PC-3 (cell line): ENCODE results near the gene RPL35. TPM values are rescaled to one million over a fixed set of nuclear protein-coding genes. Genes with fewer than 3 reads are reported as not detected.

ENCODE experiments used
- ATAC-seq: fragments of 200-7000 bp; cut with Tn5 transposase; 2 replicates; pipeline ENCODE4 v1.9.1; 2020; ENCODE audit warnings: mild to moderate bottlenecking, moderate library complexity
- BruUV-seq: library from RNA; stranded (reverse); fragments of 400-500 nt; replicated peaks from 2 replicates; lab custom pipeline; 2021; lab: Mats Ljungman, UMichigan
- CTCF ChIA-PET: fragments of 300-600 bp; sonication (Branson Sonifier 250); formaldehyde crosslinking; loops from one replicate; lab custom pipeline; 2022; ENCODE audit warnings: antibody characterized with exemption; lab: Charles Lee
- POLR2A ChIA-PET: fragments of 300-600 bp; sonication (Branson Sonifier 250); formaldehyde crosslinking; loops from one replicate; lab custom pipeline; 2022; ENCODE audit warnings: antibody characterized with exemption; ENCODE audit not compliant: unreplicated experiment; lab: Charles Lee
- DNase-seq: peaks from one replicate; pipeline ENCODE4 v3.0.0-alpha.2; 2015
- H2AFZ ChIP-seq: fragments of 300-600 bp; sonication (generic); 2 replicates; pipeline ENCODE4 v1.6.0; 2016; ENCODE audit warnings: antibody characterized with exemption, low read length
- H3F3A ChIP-seq: fragments of 300-600 bp; sonication (generic); one replicate; pipeline ENCODE4 v1.6.0; 2017; ENCODE audit warnings: antibody characterized with exemption, low read length, control low read depth, mild to moderate bottlenecking; ENCODE audit not compliant: unreplicated experiment
- H3K27ac ChIP-seq: fragments of 300-600 bp; sonication (generic); 2 replicates; pipeline ENCODE4 v1.5.1; 2016; ENCODE audit warnings: mild to moderate bottlenecking, low read length
- H3K27me3 ChIP-seq: fragments of 300-600 bp; sonication (generic); 2 replicates; pipeline ENCODE4 v1.6.1; 2016; ENCODE audit warnings: low read length, mixed read lengths
- H3K36me3 ChIP-seq: fragments of 300-600 bp; sonication (generic); 2 replicates; pipeline ENCODE4 v1.6.1; 2016; ENCODE audit warnings: low read depth, mixed run types, low read length, mixed read lengths
- H3K4me1 ChIP-seq: fragments of 300-600 bp; sonication (generic); 2 replicates; pipeline ENCODE4 v1.5.1; 2016; ENCODE audit warnings: low read length; ENCODE audit not compliant: insufficient read depth
- H3K4me2 ChIP-seq: fragments of 300-600 bp; sonication (generic); 2 replicates; pipeline ENCODE4 v1.6.0; 2016; ENCODE audit warnings: low read length
- H3K4me3 ChIP-seq: fragments of 300-600 bp; sonication (generic); 2 replicates; pipeline ENCODE4 v1.5.1; 2016; ENCODE audit warnings: mild to moderate bottlenecking, low read length, mixed read lengths
- H3K79me2 ChIP-seq: fragments of 300-600 bp; sonication (generic); 2 replicates; pipeline ENCODE4 v1.6.1; 2017; ENCODE audit warnings: low read length, mixed read lengths
- H3K9ac ChIP-seq: fragments of 300-600 bp; sonication (generic); 2 replicates; pipeline ENCODE4 v1.6.0; 2016; ENCODE audit warnings: mild to moderate bottlenecking, low read length
- H3K9me2 ChIP-seq: fragments of 300-600 bp; sonication (generic); replicated peaks from 2 replicates; pipeline ENCODE4 v1.6.1; 2016; ENCODE audit warnings: mixed run types, low read length, mixed read lengths
- H3K9me3 ChIP-seq: fragments of 300-600 bp; sonication (generic); 2 replicates; pipeline ENCODE4 v1.6.1; 2016; ENCODE audit warnings: low read length, mixed read lengths
- H4K20me1 ChIP-seq: fragments of 300-600 bp; sonication (generic); 2 replicates; pipeline ENCODE4 v1.6.1; 2016; ENCODE audit warnings: low read length, mixed read lengths
- EZH2 ChIP-seq: fragments of 300-600 bp; sonication (generic); IDR thresholded peaks from one replicate; pipeline ENCODE4 v1.6.1; 2017; ENCODE audit warnings: antibody characterized with exemption, mild to moderate bottlenecking, low read length; ENCODE audit not compliant: unreplicated experiment
- EZH2phosphoT487 ChIP-seq: fragments of 300-600 bp; sonication (generic); IDR thresholded peaks from 2 replicates; pipeline ENCODE4 v1.6.1; 2018; ENCODE audit warnings: mild to moderate bottlenecking, antibody characterized with exemption, low read length, borderline replicate concordance
- intact Hi-C: fragments of 100-400 bp; cut with micrococcal nuclease; formaldehyde crosslinking; loops from 2 replicates; pipeline ENCODE4 v1.9.0; 2023
- total RNA-seq: library from RNA; depleted of rRNA; stranded (reverse); fragments of >200 nt; gene quantifications from 2 replicates; pipeline ENCODE4 v1.2.3, GENCODE V29; 2014
- TF ChIP-seq, protein P1 (sequence below): fragments of 300-600 bp; sonication (generic); conservative IDR thresholded peaks from 2 replicates; pipeline ENCODE4 v1.5.1; 2017; ENCODE audit warnings: antibody characterized with exemption, low read depth, mild to moderate bottlenecking, low read length

Gene RPL35
- total RNA-seq, 1 experiment from 2014 or later: 2,242 TPM

DNA sequence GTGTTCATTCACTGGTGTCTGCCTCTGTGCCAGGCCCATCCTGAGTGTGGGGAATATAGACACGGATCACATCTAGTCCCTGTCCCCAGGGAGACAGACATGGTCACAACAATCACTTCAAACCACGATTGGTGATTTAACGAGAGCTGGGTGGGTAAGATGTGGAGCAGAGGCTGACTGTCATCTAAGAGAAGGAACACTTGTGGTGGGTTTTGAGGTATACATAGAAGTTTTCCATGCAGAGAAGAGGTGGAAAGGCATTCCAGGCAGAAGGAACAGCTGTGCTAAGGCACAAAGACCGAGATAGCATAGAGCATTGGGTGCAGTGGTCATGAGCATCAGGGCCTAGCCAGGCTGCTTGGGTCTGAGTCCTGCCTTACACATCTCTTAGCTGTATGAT is 31.2 kb downstream of the RPL35 start:
- H3K4me2 ChIP-seq: no peak overlapping the region
- H3K9me2 ChIP-seq: no peaks in the 10 kb centered on the region
- H2AFZ ChIP-seq: no peak overlapping the region
- ChIA-PET CTCF (no interaction called here), POLR2A (no interaction called here)
- ATAC-seq (no peak), DNase-seq (no peak)
- intact Hi-C loops: no loop called here
- H3K4me1 ChIP-seq: peaks cover 27% of the 10 kb centered on the region
- no peak overlapping the region for H3K4me3 ChIP-seq
- no peaks in the 10 kb centered on the region for H3K9me3 ChIP-seq
- H3K9ac ChIP-seq: no peak overlapping the region
- H3F3A ChIP-seq: no peaks in the 10 kb centered on the region
- no peaks in the 10 kb centered on the region for H3K79me2 ChIP-seq
- no peaks in the 10 kb centered on the region for H4K20me1 ChIP-seq
- TF ChIP-seq, protein P1, sequence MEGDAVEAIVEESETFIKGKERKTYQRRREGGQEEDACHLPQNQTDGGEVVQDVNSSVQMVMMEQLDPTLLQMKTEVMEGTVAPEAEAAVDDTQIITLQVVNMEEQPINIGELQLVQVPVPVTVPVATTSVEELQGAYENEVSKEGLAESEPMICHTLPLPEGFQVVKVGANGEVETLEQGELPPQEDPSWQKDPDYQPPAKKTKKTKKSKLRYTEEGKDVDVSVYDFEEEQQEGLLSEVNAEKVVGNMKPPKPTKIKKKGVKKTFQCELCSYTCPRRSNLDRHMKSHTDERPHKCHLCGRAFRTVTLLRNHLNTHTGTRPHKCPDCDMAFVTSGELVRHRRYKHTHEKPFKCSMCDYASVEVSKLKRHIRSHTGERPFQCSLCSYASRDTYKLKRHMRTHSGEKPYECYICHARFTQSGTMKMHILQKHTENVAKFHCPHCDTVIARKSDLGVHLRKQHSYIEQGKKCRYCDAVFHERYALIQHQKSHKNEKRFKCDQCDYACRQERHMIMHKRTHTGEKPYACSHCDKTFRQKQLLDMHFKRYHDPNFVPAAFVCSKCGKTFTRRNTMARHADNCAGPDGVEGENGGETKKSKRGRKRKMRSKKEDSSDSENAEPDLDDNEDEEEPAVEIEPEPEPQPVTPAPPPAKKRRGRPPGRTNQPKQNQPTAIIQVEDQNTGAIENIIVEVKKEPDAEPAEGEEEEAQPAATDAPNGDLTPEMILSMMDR: no peak
- TF ChIP-seq EZH2phosphoT487 (no peak), EZH2 (no peak)
- BruUV-seq: no TSS peak
- no peak overlapping the region for H3K27ac ChIP-seq
- H3K36me3 ChIP-seq: no peaks in the 10 kb centered on the region
- no peaks in the 10 kb centered on the region for H3K27me3 ChIP-seq

- BruUV-seq: no TSS peak
- POLR2A ChIA-PET: interaction anchor here (0.7 kb wide), 1 partner anchor 19 kb away, joined by 4 read pairs; no protein-coding TSS in a partner anchor
Measured at GRCh38 chr9:124829334-124829669, 32.5 kb downstream of the RPL35 start.

More at GRCh38 chr9:124829334-124829669, 32.5 kb downstream of the RPL35 start:
- H3F3A ChIP-seq: no peaks in the 10 kb centered on the region
- H3K79me2 ChIP-seq: no peaks in the 10 kb centered on the region
- CTCF ChIA-PET: no interaction called here
- no peaks in the 10 kb centered on the region for H3K27me3 ChIP-seq
- H2AFZ ChIP-seq: no peak overlapping the region
- H3K9me3 ChIP-seq: no peaks in the 10 kb centered on the region
- ATAC-seq: no peak
- intact Hi-C loops: no loop called here
- no peak for DNase-seq
- H3K4me1 ChIP-seq: peaks cover 14% of the 10 kb centered on the region
- no peaks in the 10 kb centered on the region for H4K20me1 ChIP-seq
- TF ChIP-seq EZH2: no peak
- TF ChIP-seq EZH2phosphoT487: no peak
- TF ChIP-seq, protein P1: no peak
- no peak overlapping the region for H3K9ac ChIP-seq
- no peaks in the 10 kb centered on the region for H3K9me2 ChIP-seq
- no peaks in the 10 kb centered on the region for H3K36me3 ChIP-seq
- no peak overlapping the region for H3K27ac ChIP-seq
- H3K4me2 ChIP-seq: no peak overlapping the region
- no peak overlapping the region for H3K4me3 ChIP-seq
